ENCODE results near the gene CASZ1.

- no peak for TF ChIP-seq POLR2A (IDR thresholded peaks at IDR 0.05; ENCODE audit: low read depth, low read length)
- no peak for TF ChIP-seq TAF1 (IDR thresholded peaks at IDR 0.05; ENCODE audit: borderline replicate concordance, low read depth, low read length)
- TF ChIP-seq POLR2AphosphoS5 (IDR thresholded peaks at IDR 0.05; ENCODE audit: low read depth, low read length): no peak
Observed at GRCh38 chr1:10709646-10710045, 86.8 kb downstream of the CASZ1 start.

Data from GM12892 (cell line).